GM12873 (cell line): Measurements from ENCODE around the gene B3GNT8.

Source experiments
- TF ChIP-seq, protein P1 (sequence below): IDR thresholded peaks from 2 replicates; pipeline ENCODE4 v1.5.1; 2012; ENCODE audit warnings: low read depth, mild to moderate bottlenecking, moderate library complexity, low read length, control low read depth; ENCODE audit not compliant: insufficient read depth; ENCODE audit errors: missing control alignments

B3GNT8 gene

DNA sequence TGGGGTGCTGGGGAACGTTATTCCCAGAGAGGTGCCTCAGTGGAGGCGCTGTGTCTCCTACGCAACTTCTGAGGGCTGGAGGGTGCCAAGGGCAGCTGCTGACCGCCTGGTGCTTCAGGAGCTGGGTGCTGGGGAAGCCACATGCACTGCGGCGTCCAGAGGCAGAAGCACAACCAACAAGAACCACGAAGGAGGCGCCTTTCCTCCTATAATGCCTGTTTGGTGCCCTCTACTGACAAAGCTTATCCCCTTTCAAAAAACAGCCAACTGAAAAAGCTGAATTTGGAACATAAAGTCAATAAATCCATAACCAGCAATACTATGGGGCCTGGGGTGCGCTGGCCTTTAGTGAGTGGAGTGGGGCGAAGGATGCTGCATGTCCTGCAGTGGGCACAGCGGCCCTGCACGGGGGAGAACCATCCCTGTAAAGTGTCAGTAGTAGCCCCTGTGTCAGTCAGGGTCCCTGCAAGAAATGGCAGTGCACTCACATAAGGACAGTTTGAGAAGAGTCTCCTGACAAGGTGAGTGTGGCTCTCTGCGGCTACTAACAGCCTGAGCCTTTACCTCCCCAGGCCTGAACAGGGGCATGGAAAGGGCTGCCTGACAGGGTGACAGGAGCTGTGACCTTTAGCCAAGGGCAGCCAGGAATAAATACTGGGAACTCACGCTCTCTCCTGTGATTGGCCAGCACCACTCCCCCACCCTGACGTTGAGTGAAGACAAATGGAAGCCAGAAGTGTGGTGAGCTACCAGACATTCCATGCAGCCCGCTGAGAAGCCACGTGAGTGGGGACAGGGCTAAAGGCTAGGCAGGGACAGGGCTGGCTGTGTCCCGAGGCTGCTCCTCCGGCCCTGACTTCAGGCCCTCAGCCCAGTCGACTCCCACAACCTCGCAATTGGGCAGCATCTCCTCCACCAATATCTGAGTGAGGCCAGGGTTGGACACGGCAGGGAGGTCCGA, 4.5 kb upstream of the B3GNT8 start:
- TF ChIP-seq, protein P1, sequence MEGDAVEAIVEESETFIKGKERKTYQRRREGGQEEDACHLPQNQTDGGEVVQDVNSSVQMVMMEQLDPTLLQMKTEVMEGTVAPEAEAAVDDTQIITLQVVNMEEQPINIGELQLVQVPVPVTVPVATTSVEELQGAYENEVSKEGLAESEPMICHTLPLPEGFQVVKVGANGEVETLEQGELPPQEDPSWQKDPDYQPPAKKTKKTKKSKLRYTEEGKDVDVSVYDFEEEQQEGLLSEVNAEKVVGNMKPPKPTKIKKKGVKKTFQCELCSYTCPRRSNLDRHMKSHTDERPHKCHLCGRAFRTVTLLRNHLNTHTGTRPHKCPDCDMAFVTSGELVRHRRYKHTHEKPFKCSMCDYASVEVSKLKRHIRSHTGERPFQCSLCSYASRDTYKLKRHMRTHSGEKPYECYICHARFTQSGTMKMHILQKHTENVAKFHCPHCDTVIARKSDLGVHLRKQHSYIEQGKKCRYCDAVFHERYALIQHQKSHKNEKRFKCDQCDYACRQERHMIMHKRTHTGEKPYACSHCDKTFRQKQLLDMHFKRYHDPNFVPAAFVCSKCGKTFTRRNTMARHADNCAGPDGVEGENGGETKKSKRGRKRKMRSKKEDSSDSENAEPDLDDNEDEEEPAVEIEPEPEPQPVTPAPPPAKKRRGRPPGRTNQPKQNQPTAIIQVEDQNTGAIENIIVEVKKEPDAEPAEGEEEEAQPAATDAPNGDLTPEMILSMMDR = peak; percentile 26

DNA sequence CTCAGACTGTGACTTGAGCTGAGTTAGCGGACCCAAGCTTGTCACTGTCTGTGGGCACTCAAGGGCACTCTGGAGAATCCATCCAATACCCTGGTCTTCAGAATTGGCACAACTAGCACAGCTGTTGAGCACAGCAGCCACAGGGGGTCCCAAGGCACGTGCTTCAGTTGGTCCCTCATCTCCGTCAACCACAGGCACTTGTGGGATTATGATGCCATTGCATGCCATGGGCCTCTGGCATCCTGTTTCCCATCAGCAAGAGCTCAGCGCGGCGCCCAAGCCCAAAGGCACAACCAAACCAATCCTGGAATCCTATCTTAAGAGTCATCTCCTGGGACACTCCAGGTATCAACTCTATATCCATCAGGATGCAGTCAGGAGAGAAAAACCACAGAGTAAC, 3.7 kb upstream of the B3GNT8 start:
- TF ChIP-seq, protein P1 = no peak

DNA sequence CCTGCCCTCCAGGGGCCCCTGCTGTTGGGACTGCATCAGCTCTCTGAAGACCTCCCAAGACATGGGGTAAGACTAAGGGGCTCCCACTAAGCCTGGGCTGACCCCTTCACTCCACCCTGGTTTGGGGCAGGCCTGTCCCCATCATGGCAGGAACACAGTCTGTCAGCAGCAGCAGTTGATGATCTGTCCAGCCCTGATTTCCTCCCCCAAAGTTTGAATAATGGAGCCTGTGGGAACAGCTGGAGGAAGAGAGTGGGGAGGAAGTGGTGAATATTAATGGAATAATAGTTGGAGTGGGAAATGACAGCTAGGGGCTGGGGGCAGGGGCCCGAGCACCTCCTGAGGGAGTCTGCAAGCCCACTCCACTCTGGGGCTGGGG, 1.3 kb upstream of the B3GNT8 start:
- TF ChIP-seq, protein P1 = no peak

DNA sequence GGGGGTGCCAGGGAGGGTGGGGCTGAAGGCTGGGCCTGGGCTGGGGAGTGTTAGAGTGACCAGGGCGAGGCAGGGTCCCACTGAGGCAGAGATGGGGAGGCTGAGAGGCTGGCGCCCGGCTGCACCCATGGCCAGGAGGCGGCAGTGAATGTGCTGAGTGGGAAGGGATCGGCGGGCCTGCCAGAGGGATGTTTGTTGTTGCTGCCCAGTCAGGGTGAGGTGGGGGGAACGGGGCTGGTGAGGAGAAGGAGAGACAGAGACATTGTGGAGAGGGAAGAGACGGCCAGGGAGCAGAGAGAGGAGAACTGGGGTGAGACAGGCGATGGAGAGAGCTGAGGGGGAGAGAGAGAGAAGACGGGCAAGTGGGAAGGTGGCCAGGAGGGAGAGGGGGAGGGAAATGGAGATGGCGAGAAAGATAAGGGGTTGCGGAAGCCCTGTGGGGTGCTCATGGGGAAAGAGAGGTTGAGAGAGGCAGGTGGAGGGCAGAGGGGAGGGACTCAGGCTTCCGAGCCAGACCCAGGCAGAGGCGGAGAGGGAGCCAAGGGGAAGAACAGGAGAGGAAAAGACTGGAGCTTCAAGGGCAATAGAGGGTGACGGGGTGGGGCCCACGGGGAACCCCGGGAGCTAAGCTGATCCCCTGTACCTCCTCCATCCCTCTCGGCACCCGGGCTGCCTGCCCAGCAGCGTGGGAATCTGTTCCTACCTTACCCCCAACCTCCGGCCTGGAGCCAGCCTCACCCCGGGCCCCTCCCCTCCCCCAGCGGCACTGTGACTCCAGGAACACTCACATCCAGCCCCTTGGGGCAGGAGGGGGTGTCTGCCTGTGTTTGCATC, 690 bp upstream of the B3GNT8 start:
- TF ChIP-seq, protein P1 = no peak

DNA sequence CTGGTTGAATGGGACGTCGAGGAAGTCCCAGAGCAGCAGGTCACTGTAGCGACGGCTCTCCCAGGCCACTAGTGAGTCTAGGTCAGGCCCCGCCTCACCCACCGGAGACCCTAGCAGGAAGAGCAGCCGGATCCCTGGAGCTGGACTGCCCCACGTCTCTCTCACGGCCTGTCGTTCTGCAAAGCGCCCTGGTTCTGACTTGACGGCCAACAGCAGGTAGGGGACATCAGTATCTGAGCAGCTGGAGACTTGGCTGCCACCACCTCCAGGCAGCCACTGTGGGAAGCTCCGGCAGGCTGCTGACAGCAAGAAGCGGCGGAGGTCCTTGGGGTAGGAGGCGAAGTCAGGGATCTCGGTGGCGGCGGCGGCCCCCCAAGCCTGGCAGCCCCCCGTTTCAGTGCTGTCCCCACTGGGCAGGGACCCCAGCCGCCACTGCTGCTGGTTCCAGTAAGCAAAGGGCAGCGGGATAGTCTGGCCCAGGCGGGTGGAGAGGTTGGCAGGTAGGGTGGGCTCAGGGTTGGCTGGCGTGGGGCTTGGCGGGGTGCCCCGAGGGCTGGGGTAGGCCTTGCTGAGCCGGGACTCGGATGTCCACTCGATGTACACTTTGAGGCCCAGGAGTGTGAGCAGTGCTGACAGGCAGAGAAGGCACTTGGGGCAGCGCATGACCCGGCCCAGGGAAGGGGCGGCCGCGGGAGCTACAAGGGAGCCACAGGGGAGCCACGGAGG, 895 bp downstream of the B3GNT8 start:
- TF ChIP-seq, protein P1 = no peak

DNA sequence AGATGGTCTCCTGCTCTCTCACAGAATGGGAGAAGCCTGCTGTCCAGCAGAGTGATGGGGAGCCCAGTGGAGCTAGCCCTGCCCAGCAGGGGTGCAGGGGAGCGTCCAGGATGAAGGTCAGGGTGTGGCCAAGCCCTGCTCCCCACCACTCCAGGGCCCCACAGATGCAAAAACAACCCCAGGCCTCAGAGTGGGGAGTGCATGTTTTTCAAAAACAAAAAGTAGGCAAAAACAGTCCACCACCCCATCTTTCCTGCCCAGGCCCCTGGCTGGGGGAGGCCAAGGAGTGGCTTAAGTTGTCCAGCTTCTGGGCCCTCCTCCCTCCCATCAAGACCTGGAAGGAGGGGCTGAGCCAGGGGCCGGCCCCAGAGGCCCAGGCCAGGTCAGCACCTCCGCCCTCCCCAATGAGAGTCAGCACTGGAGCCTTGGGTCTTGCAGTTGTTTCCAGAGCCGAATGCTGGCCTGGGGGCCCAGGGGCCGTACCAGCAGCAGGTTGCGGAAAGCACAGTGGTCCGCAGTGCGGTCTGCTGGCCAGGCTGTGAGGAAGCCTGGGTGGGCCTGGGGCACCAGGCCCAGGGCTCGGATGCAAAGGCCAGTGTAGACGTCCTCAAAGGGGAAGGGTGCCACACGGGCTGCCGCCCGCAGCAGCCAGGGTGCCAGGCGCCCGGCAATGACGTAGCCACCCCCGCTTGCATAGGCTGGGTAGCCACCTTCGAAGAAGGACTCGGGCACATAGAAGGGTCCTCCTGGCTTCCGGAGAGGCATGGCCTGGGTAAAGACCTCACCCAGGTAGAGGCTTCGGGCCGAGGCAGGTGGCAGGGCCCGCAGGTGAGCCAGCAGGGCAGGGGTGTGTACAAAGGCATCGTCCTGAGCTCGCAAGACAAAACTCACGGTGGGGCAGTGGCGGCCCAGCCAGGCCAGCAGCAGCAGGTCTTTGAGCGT, 1.7 kb downstream of the B3GNT8 start:
- TF ChIP-seq, protein P1 = no peak
